SK-N-DZ (cell line): Measurements from ENCODE around the gene ZNF609.
"Not testable (repeated sequence)": the region's sequence is repeated elsewhere in the genome, so short reads cannot be mapped to it uniquely, and the experiment has no call there.

Experiments
- DNase-seq: peaks from one replicate; pipeline ENCODE4 v3.0.0-alpha.2; 2015; ENCODE audit warnings: low spot score

Gene ZNF609

DNA sequence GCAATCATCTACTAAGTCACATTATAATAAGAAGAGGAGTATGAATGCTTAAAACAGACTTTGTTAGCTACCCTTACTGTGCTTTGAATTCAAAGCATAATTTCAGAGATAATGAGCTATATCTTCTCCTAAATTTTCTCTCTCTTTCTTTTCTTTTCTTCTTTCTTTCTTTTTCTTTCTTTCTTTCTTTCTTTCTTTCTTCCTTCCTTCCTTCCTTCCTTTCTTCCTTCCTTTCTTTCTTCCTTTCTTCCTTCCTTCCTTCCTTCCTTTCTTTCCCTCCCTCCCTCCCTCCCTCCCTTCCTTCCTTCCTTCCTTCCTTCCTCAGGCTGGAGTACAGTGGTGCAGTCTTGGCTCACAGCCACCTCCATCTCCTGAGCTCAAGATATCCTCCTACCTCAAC, 184.4 kb downstream of the ZNF609 start:
- DNase-seq = not testable (repeated sequence)

DNA sequence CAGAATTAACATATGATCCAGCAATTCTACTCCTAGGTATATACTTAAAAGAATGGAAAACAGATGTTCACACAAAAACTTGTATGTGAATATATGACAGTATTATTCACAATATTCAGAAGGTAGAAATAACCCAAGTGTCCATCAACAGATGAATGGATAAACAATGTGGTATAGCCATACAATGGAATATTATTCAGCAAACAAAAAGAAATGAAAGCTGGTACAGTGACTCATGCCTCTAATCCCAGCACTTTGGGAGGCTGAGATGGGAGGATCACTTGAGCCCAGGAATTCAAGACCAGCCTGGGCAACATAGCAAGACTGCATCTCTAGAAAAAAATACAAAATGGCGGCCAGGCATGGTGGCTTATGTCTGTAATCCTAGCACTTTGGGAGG, 185.6 kb downstream of the ZNF609 start:
- DNase-seq = no peak

DNA sequence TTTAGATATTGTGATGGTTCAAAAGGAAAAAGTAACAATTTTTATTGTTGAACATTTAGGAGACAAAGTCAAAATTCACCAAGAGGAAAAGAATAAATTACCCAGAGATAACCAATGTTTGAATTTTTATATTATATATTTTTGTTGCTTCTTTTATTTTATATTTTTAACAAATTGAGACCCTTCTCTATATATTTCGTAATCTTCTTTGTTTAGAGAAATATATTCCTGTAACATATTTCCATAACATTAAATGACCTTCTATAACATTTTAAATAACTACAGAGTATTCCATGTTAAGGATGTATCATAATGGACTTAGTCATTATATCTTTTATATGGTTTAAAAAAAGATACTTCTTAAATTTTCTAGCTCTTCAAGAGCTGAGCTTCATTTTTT, 187.0 kb downstream of the ZNF609 start:
- DNase-seq = no peak

DNA sequence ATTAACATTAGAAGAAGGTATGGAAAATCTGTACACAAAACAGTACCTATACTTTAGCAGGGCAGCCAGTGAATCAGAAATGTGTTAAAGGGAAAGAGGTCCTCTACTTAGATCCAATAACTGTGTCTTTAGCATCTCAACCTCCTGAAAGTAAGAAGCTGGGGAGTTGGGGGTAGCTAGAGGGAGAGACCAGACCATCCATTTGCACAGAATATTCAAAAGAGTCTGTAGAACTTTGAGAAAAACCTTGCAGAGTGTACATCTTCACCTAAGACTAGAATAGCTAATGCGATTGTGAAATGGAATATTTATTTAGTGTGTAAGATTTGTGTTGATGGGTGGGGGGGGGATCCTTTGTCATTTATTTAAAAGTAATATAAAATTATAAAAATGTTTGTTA, 190.2 kb downstream of the ZNF609 start:
- DNase-seq = no peak

DNA sequence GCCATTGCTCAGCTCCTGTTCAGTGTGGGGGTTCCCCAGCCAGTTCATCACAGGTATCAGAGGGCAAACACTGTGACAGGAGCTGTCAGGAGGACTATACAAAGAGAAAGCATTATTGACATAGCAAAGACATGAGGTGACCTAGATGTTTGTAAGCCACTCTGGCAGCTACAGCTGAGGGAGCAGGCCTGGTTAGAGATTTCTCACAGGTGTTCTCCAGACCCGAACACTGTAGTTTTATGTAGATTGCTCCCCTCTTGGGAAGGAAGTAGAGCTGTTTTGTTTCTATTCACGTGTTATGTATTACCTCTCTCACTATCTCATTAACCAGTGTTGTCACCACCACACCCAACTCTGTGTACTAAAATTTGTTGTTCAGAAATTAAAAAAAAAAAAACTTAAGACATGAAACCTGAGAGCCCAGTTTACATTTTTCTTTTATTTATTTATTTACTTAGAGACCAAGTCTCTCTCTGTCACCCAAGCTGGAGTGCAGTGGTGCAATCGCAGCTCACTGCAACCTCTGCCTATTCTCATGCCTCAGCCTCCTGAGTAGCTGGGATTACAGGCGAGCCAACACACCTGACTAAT, 191.3 kb downstream of the ZNF609 start:
- no peak for DNase-seq

DNA sequence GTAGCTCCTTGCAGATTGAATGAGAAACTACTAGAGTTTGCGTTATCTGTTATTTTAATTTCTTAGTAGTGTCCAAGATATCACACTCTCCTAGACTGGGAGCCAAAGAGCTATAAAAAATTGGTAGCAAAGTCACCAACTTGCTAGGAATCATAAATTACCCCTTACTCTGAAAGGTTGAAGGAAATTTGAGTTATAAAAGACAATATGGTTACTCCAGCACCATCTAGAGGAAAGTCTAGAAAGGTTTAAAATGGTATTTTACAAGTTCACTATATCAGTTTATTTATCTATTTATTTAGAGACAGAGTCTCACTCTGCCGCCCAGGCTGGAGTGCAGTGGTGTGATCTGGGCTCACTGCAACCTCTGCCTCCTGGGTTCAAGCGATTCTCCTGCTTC, 193.4 kb downstream of the ZNF609 start:
- no peak for DNase-seq

DNA sequence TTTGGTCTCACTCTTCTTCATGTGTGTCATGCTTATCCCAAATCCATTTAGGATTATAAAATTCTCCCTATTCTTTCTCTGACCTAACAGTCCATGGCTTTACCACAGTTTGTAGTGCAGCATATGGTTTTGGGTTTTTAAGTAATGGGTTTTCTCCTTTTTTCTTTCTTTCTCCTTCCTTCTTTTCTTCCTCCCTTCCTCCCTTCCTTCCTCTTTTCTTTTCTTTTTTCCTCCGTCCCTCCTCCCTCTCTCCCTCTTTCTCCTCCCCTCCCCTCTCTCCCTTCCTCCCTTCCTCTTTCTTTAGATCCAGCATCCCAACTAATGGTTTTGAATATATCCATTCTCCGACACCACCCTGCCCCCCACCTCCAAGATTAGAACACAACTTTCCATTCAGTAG, 196.1 kb downstream of the ZNF609 start:
- no peak for DNase-seq

DNA sequence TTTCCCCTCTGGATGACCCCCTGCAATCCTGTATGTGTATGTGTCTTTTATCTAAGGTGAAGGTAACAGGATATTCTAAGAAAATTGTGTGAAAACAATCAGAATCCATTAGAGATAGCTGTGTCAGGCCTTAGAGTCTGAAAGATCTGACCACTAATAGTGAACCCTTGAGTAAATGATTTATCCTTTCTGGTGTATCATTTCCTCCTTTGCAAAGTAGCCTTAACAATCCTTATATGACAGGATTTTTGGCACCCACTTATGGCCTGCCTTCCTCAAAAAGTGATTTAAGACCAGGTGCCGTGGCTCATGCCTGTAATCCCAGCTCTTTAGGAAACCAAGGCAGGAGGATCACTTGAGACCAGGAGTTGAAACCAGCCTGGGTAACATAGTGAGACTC, 204.8 kb downstream of the ZNF609 start:
- DNase-seq = no peak

DNA sequence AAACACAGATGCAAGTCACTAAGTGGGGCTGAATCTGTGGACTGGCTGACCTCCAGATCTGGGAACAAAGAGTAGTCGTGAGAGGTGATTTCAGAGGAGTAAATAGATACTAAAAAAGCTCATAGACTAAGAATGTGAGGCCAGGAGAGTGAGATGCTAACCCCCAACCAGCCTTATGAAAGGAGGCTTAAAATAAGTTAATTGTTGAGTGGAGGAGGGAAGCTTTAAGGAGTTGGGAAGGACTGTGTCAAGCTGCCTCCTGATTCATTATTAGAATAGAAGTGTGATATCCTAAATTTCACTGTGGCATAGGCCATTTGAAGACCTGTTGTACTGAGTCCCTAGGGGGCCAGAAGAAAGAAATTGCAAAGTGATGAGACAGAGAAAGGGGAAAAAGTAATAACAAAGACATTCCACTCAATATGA, 207.4 kb downstream of the ZNF609 start:
- no peak for DNase-seq

DNA sequence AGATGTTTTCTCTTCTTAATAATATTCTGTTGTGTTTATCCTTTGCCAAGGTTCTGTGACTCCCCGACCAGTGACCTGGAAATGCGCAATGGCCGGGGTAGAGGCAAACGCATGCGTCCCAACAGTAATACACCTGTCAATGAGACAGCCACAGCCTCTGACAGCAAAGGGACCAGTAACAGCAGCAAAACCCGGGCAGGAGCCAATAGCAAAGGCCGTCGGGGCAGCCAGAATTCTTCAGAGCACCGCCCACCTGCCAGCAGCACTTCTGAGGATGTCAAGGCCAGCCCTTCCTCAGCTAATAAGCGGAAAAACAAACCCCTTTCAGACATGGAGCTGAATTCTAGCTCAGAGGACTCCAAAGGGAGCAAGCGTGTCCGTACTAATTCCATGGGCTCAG, 213.5 kb downstream of the ZNF609 start:
- DNase-seq = no peak

DNA sequence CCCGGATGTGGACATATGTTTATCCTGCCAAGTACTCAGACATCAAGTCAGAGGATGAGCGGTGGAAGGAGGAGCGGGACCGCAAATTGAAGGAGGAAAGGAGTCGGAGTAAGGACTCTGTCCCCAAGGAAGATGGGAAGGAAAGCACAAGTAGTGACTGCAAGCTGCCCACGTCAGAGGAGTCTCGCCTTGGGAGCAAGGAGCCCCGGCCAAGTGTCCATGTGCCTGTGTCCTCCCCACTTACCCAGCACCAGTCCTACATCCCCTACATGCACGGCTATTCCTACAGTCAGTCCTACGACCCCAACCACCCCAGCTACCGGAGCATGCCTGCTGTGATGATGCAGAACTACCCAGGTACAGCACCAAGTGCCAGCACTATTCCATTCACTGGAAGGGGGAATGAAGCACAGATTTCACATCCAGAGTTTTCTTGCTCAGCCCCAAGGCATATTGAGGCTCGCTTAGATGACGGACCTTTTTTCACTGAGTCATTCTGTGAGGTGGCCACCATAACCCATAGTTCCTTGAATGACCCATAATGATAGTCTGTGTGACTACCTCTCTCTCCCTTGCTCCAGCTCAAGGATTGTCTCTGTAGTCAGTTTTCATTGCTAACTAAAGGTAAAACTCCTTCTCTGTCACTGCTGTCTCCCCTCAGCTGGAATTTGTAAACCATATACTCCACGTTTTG, 217.9 kb downstream of the ZNF609 start:
- DNase-seq = no peak

DNA sequence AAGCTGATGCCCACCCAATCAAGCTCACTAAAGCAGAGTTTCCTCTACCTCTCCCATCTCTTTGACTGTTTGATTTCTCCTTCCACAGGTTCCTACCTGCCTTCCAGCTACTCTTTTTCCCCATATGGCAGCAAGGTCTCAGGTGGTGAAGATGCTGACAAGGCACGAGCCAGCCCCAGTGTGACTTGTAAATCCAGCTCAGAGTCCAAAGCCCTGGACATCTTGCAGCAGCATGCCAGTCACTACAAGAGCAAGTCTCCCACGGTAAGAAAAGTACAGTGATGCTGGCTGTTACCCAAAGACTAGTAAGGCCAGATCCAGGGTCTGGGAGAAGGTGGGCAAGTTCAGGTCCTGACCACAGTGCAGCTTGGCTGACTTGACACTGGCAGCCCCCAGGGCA, 219.7 kb downstream of the ZNF609 start:
- no peak for DNase-seq

DNA sequence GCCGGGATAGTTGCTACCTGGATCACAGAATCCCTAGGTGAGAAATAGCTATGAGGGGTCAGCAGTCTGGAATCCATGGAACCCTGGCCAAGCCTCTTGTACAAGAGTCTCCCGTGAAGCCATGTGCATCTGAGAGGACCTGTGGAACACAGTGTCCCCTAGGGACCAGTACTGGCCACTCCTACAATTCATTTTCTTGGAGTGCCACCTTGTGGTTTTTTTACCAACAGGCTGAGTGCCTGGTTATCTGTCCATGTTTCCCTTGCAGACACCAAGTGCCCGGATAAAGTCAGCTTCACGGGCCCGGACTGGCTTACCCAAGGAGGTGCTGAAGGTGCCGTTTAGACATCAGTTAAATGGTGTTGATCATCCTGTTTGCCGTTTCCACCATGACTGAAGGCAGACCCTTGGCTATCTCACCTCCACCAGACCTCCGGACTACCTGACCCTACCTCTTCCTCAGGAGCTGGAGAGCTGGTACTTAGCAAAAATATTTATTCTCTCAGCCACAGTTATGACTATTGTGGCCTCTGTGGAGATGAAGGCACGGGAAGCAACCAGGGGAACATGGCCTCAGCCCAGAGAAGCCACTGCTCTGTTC, 221.1 kb downstream of the ZNF609 start:
- DNase-seq = peak; percentile 79

DNA sequence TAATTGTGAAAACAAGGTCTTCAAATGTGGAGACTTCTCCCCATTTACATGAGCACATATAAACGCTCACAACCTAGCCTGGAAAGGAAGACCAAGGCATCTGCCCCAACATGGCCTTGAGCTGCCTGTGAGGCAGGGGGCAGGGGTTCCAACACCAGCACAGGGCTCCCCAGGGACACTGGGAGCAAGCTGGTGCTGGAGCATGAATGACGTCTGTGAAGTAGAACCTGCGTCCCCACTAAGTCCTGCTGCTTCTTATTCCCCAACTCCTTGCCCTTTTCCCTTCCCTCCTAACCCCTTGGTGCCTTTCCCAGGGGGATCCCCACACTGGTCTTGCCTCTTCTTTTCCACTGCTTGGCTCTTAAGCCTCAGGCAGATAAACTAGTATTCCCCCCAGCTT, 221.9 kb downstream of the ZNF609 start:
- DNase-seq = no peak

DNA sequence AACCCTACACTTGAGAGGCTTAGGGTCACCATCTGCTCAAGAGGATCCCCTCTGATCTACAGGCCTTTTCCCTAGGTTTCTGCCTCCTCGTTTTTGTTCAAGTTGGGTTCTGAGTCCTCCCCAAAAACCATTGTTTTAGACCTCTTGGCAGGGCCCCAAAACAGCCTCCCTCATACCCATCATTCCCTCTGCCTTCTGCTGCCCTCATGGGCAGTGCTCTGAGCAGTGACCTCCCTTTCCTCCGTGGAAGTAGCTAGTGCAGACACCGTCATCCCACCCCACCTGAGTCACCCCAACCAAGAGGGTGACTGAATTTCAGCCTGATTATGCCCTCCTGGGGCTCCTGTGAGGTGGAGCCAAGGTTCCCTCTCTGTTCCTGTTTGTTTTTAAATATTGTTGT, 223.0 kb downstream of the ZNF609 start:
- DNase-seq = no peak

DNA sequence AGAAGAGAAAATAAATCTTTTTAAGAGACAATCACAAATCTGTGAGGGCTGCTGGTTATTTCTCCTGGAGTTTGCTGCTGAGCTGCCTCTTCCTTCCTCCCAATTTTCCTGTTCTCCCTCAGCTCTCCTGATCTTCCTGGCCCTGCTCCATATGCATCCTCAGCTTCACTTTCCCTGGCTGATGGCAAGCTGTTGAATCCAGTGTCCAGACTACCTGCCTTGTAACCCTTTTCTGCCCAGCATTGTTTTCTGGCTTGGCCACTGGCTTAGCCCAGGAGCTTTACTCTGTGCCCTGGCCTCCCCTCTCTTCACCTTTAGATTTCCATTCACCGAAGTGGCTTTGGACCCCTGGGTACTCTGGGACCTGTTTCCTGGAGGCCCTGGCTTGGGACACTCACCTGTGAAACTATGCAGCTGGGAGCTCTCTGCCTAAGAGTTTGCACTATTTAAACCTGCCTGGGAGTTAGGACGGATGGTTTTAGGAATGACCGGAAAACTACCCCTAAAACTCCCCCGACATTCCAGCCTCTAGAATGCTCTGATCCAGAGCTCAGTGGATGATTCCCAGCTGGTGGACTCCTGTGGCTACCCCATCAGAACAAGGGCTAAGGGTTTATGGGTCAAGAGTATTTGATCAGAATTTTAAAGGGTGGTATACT, 225.0 kb downstream of the ZNF609 start:
- DNase-seq = no peak

DNA sequence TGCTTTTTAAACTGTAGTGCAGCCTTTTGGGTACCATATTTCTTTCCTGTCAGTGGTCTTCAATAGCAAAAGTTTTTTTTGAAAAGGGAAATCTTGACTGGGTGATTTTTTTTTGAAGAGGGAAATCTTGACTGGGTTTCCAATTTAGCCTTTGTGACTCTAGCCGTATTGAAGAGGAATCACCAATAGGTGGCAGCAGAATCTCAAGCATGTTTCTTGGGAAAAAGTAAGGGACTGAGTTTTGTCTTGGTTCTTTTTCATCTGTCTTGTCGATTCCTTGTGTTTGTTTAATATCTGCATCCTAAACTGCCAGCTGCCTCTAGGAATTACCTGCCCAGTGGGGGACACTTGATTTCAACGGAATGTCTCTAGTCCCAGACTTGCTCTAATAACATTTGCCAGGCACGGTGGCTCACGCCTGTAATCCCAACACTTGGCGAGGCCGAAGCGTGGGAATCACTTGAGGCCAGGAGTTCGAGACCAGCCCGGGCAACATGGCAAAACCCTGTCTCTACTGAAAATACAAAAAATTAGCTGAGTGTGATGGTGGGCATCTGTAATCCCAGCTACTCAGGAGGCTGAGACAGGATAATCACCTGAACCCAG, 225.9 kb downstream of the ZNF609 start:
- DNase-seq = peak; percentile 58

DNA sequence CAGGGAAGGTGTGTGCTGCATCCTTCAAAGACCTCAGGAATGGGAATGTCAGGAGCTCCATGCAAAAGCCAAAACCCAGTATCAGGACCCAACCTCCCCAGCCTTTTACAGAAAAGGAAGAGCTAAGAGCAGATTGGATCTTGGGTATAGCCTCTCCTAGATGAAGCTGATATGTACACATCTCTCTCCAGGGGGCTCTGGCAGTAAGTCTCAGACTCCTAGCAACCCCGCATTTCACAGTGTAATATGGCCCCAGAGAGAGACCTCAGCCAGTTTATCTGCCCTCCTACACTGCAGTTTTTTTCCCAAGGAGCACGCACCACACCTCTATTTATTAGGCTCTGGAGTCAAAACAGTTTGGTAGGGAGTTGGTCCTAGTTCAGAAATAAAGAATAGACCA, 226.8 kb downstream of the ZNF609 start:
- no peak for DNase-seq

DNA sequence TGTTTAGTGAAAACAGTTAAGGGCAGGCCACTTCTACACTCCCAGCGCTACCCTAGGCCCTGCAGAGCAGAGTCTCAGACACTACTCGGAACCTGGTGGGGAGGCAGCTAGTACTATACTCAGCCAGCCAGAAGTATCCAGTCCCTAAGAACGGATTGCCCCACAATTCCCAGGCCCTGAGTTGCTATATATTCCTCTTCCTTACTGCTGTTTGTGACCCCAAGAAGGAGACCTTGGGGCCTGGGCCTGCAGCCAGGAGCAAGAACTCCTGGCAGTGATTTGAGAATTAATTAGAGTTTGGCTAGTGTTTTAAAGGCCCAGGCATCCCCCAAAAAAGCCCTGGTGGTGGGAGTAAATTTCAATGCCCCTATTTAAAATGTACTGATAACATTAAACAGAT, 227.3 kb downstream of the ZNF609 start:
- no peak for DNase-seq

DNA sequence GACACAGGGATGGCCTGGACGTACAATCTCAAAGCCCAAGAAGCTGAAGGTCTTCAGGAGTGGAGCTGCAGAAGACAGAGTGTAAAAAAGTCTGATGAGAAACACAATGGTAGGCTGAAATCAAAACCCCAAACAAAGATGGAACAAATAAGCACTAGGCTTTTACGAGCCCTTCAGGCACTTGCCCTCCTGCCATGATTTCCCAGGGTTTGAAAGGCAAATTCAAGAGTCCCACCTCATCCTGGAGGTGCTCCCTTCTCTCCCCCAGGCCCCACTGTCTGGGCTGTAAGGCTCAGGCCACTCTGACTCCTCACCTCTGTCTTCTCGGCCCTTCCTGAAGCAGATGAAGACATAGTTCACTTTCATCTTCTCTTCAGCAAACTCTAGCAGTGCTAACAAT, 228.4 kb downstream of the ZNF609 start:
- DNase-seq = no peak

DNA sequence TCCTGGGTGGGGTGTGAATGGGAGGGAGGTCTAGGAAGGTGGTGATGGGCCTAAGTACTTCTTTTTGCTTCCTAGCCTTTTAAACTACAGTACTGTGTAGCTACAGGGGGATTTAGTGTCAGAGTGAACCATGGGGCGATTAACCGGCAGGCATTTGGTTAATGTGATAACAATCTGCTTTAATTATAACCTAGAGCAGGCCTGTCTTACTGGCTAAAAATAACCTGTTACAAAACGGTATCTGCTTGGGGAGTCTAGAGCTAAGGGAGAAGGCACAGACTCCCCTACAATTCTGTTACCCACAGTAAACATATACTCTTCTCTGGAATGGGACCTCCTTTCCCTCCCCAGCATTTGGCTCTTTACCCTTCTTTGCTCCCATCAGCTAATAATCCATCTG, 229.6 kb downstream of the ZNF609 start:
- no peak for DNase-seq

DNA sequence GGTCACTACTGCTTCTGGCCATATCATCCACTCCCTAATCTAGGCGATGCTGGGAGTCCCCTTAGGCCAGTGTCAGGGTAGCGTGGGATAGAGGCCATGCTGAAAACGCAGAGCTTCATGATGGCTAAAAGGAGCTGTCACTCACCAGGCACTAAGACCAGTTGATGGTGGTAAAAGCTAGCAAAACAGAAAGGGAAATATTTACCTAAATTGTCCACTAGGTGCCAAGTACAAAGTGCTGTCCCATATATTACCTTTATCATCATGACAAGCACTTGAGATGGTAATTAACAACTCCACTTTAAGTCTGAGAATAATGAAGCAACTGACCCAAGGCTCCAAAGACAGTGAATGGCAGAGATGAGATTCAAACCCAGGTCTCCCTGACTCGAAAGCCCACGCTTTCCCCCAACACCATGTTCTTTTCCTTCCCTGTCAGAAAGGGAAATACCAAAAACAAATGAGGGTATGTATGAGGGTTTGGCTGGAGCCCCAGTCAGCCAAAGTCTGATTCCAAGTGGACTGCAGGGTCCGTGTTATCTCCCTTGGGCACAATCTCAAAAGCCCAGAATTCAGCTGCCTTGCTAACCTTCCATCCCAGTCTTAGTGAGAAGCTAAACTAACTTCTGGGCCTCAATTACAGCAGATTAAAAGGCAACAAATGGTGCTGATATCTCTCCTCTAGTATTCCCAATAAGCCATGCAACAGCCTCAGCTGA, 230.4 kb downstream of the ZNF609 start:
- no peak for DNase-seq
